Measurements from ENCODE around the gene TMEM131L.

TMEM131L gene

GRCh38 chr4:153509724-153510123 lies 43.6 kb downstream of the TMEM131L start:
- DNase-seq, result peak; percentile 40

GRCh38 chr4:153510252-153511001 lies 44.3 kb downstream of the TMEM131L start:
- DNase-seq, result no peak

GRCh38 chr4:153511104-153511503 lies 44.9 kb downstream of the TMEM131L start:
- DNase-seq, result no peak

- DNase-seq, result no peak
Observed at GRCh38 chr4:153512162-153512852, 46.1 kb downstream of the TMEM131L start.

- DNase-seq, result no peak
Observed at GRCh38 chr4:153512952-153513500, 46.9 kb downstream of the TMEM131L start.

GRCh38 chr4:153513596-153513995 lies 47.4 kb downstream of the TMEM131L start:
- DNase-seq, result no peak

- no peak for DNase-seq
Observed at GRCh38 chr4:153514001-153514526, 47.9 kb downstream of the TMEM131L start.

GRCh38 chr4:153514688-153515426 lies 48.7 kb downstream of the TMEM131L start:
- no peak for DNase-seq

- DNase-seq, result no peak
Observed at GRCh38 chr4:153517159-153517558, 51.0 kb downstream of the TMEM131L start.

GRCh38 chr4:153518001-153518400 lies 51.8 kb downstream of the TMEM131L start:
- no peak for DNase-seq

GRCh38 chr4:153518637-153519389 lies 52.7 kb downstream of the TMEM131L start:
- DNase-seq, result no peak

GRCh38 chr4:153519687-153520086 lies 53.5 kb downstream of the TMEM131L start:
- no peak for DNase-seq

- DNase-seq, result no peak
Observed at GRCh38 chr4:153520227-153520626, 54.1 kb downstream of the TMEM131L start.

GRCh38 chr4:153520801-153521329 lies 54.7 kb downstream of the TMEM131L start:
- DNase-seq, result no peak

- DNase-seq, result no peak
Observed at GRCh38 chr4:153521478-153521877, 55.3 kb downstream of the TMEM131L start.

GRCh38 chr4:153521999-153522801 lies 56.0 kb downstream of the TMEM131L start:
- DNase-seq, result no peak

GRCh38 chr4:153522802-153523094 lies 56.6 kb downstream of the TMEM131L start:
- DNase-seq, result no peak

GRCh38 chr4:153523164-153523796 lies 57.1 kb downstream of the TMEM131L start:
- DNase-seq, result no peak

- DNase-seq, result no peak
Observed at GRCh38 chr4:153523941-153524386, 57.8 kb downstream of the TMEM131L start.

- no peak for DNase-seq
Observed at GRCh38 chr4:153524682-153525081, 58.5 kb downstream of the TMEM131L start.

- no peak for DNase-seq
Observed at GRCh38 chr4:153527690-153528089, 61.5 kb downstream of the TMEM131L start.
